HL-60 (cell line): ENCODE results near the gene FHIT.

Experiments
- DNase-seq, 2 experiments: peaks; one replicate each; pipeline ENCODE4 v3.0.0-alpha.2; 2010 to 2020; ENCODE audit warnings: low read depth in 1 of 2, low spot score in 1 of 2
- H3K27ac ChIP-seq: fragments of 250-450 bp; sonication (Bioruptor Pico); replicated peaks from 2 replicates; pipeline ENCODE4 v1.5.1; 2020; ENCODE audit warnings: mild to moderate bottlenecking, moderate library complexity
- H3K27me3 ChIP-seq: fragments of 250-450 bp; sonication (Bioruptor Pico); 2 replicates; pipeline ENCODE4 v1.5.1; 2021; ENCODE audit warnings: mild to moderate bottlenecking, moderate library complexity; ENCODE audit not compliant: insufficient read depth, poor library complexity, severe bottlenecking
- H3K4me3 ChIP-seq: replicated peaks from 2 replicates; pipeline ENCODE4 v1.5.1; 2011; ENCODE audit warnings: mild to moderate bottlenecking, control low read depth, low read length; ENCODE audit not compliant: insufficient read depth
- CTCF ChIP-seq: IDR thresholded peaks from one replicate; pipeline ENCODE4 v1.5.1; 2011; ENCODE audit warnings: low read length, control low read depth, inconsistent platforms; ENCODE audit not compliant: insufficient read depth
- GABPA ChIP-seq: IDR thresholded peaks from 2 replicates; pipeline ENCODE4 v1.6.1; 2012; ENCODE audit warnings: low read depth
- POLR2AphosphoS5 ChIP-seq: IDR thresholded peaks from 2 replicates; pipeline ENCODE4 v1.6.1; 2012; ENCODE audit warnings: low read depth
- REST ChIP-seq: IDR thresholded peaks from 2 replicates; pipeline ENCODE4 v1.6.1; 2012; ENCODE audit warnings: low read depth; ENCODE audit not compliant: insufficient replicate concordance
- SPI1 ChIP-seq: IDR thresholded peaks from 2 replicates; pipeline ENCODE4 v1.6.1; 2012; ENCODE audit warnings: low read depth, mild to moderate bottlenecking, borderline replicate concordance

The FHIT gene

GRCh38 chr3:60424034-60424433, 827.2 kb downstream of the FHIT start:
- Histone ChIP-seq H3K27ac (no peak overlapping the region), H3K4me3 (no peak overlapping the region), H3K27me3 (no peaks in the 10 kb centered on the region)
- TF ChIP-seq CTCF: no peak
- no peak for TF ChIP-seq SPI1
- no peak for TF ChIP-seq GABPA
- TF ChIP-seq POLR2AphosphoS5: no peak
- no peak for TF ChIP-seq REST
- DNase-seq: no peak

GRCh38 chr3:60423556-60423955, 827.7 kb downstream of the FHIT start:
- no peak for DNase-seq
- no peak overlapping the region for H3K4me3 ChIP-seq
- no peak overlapping the region for H3K27ac ChIP-seq
- H3K27me3 ChIP-seq: no peaks in the 10 kb centered on the region
- TF ChIP-seq GABPA (no peak), REST (no peak), CTCF (no peak), POLR2AphosphoS5 (no peak), SPI1 (no peak)

- DNase-seq: no peak
- no peak overlapping the region for H3K4me3 ChIP-seq
- TF ChIP-seq POLR2AphosphoS5: no peak
- TF ChIP-seq GABPA: no peak
- TF ChIP-seq SPI1: no peak
- TF ChIP-seq CTCF: no peak
- TF ChIP-seq REST: no peak
- H3K27ac ChIP-seq: no peak overlapping the region
- no peaks in the 10 kb centered on the region for H3K27me3 ChIP-seq
Observed at GRCh38 chr3:60421749-60422446, 829.4 kb downstream of the FHIT start.
